Glomerular endothelial cell (primary cell): ENCODE measurements around the gene TBL1X. TPM values are rescaled to one million over a fixed set of nuclear protein-coding genes. Genes with fewer than 3 reads are reported as not detected.
A peak's percentile ranks its signal among the peaks of the same experiment; 100 is the strongest.

Experiments used
- DNase-seq: peaks from one replicate; pipeline ENCODE4 v3.0.0-alpha.2; 2011; ENCODE audit warnings: low read depth, low spot score; ENCODE audit errors: extremely low read depth
- total RNA-seq: library from RNA; depleted of rRNA; stranded (reverse); fragments of >200 nt; gene quantifications from 2 replicates; pipeline ENCODE4 v1.2.3, GENCODE V29; 2015

The TBL1X gene
- total RNA-seq, 1 donor from 2014 or later, result 15.1 TPM

DNA sequence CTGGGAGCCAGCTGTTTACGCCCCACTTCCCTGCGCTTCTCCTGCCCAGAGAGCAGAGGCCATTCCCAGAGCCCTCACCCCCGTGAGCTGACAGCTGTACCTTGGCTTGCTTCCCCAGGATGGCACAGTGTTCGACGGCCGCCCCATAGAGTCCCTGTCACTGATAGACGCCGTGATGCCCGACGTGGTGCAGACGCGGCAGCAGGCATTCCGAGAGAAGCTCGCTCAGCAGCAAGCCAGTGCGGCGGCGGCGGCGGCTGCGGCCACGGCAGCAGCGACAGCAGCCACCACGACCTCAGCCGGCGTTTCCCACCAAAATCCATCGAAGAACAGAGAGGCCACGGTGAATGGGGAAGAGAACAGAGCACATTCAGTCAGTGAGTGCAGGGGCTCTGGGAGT lies 223.0 kb downstream of the TBL1X start:
- no peak for DNase-seq

DNA sequence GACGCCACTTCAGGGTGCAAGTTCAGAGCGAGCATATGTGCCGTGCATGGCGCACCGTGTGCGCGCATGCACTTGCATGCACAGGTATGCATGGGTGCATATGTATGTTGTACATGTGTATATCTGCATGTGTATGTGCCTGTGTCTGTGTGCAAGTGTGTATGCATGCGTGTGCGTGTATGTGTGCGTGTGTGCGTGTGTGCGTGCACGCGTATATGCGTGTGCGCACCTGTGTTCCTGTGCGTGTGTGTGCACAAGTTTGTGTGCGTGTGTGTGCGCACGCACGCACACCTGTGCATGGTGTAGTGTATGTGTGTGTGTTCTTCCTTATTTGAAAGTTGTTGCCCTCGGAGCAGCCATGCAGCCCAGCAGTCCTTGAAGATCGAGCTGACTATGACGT lies 224.0 kb downstream of the TBL1X start:
- no peak for DNase-seq

DNA sequence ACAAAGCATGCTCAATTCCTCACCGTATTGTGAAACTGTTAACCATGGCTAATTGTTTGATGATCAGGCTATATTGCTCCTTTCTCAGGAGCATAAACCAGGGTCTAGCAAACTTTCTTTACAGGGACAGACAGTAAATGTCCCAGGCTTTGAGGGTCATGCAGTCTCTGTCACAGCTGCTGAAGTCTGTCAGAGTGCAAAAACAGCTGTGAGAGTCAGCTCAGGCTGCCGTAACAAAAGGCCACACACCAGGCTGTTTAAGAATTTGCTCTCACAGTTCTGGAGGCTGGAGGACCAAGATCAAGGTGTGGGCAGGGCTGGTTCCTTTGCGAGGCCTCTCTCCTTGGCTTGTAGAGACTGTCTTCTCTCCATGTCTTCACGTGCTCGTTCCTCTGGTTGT lies 225.2 kb downstream of the TBL1X start:
- DNase-seq, result no peak

DNA sequence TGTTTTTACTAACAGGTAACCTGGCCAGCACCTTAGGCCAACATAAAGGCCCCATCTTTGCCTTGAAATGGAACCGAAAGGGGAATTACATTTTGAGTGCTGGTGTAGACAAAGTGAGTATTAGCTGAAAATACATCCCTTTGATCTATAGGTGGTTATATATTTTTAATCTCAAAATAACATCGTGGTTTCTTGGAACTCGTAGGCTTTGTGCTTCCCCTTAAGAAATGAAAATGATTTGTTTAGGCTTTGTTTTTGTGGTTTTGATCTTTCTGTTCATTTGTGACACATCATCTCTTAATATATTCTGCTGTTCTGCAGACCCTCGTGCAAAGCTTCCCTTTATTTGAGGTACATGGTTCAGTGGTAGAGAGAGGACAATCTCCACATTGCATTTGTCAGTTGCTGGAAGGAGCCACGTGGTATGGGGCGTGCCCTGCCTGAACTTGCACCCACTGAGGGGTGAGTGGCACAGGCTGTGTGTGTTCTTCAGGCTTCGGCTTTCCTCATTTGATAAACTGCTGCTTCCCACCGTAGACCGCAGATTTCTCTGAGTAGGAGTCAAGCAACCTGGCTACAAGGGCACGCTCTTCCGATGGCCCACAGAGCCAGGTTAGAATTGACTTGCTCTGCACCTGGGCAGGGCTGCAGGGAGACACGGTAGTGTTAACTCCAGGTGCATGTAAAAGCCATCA lies 228.6 kb downstream of the TBL1X start:
- DNase-seq, result no peak

DNA sequence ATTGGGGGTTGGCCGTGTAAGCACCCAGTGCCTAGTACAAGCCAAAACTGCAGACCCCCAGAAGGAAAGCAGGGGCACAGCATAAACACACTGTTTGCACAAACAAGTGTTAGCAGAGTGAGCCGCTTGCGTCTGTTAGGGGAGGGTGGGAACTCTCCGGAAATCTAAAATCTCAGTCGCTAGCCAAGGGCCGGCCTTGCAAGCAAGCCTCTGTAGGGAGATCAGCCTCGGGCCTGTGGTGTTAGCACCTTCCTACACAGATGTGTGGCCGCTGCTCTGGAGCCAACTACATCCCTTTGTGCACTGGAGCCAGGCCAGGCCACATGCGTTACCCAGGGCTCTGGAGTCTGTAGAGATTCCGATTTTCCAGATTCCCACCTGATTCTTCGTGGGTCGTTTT lies 233.7 kb downstream of the TBL1X start:
- DNase-seq, result no peak

DNA sequence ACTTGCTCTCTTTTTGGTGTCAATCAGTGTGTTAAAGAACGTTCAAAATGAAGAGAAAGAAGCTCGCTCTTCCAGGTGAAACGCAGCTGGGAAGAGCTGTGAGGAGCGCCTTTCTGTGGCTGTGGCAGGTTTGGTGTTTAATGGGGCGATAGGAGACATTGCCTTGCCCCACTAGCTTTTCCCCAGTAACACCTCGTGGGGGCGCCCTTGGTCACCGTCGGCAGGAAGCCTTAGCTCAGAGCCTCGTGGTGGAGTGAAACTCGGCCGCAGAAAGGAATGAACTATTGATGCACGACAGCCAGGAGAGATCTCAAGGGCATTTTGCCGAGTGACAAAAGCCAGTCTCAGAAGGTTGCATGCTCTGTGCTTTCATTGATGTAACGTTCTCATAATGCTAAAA lies 235.7 kb downstream of the TBL1X start:
- no peak for DNase-seq

DNA sequence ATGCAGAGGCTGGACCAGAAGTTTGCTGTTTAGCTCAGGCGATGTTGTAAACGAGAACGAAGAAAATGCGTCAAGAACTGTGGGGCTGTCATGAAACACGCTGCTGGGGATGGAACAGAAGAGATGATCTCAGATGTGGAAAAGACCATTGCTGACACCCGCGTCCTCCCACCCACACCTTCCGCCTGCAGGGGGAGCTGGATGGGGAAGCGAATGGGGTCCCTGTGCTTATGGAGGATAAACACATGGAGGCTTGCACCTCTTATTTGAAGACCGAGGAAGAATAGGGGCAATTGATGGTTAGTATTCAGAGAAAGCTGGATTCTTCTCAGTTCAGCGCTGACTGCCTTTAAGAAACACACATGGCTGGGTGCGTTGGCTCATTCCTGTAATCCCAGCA lies 236.9 kb downstream of the TBL1X start:
- no peak for DNase-seq

DNA sequence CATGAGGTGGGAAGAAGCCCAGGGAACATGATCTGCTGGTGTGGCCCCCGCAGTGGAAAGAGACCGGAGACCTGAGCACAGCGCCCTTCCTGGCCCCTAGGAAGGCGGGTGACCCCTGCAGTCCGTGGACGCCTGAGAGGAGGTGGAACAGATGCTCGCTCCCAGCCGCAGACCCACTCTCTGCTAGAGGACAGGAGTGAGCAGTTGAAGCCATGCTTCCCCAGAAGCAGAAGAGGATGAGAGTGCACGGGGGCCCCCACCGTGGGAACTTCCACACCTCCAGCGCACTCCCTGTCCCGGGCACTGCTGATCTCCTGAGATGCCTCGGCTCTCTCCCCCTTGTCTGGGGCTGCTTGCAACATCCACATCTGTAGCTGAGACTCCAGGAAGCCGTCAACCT lies 238.5 kb downstream of the TBL1X start:
- DNase-seq, result no peak

DNA sequence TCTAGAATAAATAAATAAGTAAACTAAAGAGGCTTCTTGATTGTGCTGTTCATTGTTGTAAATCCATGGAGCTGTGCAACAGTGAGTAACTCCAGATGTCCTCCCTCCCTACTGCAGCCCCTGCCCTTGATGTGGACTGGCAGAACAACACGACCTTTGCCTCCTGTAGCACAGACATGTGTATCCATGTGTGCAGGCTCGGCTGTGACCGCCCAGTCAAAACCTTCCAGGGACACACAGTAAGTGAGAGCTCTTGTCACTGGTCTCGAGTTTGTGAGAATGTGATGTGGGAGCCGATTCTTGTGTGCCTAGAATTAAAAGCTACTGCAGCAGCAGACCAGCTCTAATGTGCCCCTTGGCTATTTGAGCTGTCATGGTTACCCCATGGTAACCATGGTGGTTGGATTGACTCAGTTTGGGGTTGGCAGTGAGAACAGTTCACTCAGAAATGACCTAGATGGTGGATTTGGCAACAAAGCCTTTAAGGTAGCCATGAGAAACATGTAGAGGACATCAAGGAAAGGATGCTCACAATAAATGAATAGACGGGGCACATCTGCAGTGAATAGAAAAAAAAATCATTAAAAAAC lies 240.1 kb downstream of the TBL1X start:
- DNase-seq, result no peak

DNA sequence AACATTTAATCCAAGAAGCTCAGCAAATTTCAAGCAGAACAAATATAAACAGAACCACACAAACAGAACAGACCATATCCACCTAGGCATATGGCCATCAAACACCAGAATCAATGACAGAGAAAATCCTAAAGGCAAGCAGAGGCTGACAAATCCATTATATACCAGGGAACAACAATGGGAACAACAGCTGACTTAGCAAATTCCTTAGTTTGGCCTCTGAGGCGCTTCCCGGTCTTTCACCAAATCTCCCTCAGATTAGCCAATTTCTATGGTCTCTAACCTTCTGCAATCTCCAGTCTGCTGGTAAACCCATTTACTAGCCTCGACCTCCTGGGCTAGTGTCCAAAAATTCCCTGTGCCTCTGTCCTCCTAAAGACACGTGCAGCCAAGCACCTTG lies 241.6 kb downstream of the TBL1X start:
- no peak for DNase-seq

DNA sequence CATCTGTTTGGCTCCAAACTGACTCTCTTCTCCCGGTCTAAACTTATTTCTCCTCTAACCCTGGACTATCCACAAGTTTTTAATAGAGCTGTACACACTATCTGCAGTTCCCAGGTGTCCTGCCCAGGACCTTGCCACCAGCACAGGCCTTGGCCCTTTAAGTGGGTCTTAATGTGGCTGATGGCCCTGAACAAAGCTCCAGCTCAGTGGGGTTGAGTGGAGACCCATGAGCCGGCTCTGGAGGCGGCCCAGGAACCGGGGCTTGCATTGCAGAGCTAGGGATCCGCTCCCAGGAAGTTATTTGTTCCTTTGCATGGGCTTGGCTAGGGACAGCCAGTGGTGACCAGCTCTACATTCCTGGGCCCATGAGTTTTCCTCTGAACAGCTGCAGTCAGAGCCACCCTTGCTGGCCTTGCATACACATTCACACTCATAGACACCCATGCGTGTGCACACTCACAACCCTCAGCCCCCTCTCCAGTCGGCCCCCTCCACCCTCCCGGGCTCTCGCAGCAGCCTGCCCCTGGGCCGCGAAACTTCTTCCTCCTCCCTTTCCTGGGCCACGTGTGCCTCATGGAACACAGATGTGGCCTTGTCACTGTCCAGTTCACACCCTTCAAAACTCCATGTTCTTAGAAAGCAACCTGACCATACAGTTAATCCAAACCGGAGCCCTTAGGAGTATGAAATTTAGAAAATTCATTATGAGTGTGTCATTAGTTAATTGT lies 242.6 kb downstream of the TBL1X start:
- no peak for DNase-seq

DNA sequence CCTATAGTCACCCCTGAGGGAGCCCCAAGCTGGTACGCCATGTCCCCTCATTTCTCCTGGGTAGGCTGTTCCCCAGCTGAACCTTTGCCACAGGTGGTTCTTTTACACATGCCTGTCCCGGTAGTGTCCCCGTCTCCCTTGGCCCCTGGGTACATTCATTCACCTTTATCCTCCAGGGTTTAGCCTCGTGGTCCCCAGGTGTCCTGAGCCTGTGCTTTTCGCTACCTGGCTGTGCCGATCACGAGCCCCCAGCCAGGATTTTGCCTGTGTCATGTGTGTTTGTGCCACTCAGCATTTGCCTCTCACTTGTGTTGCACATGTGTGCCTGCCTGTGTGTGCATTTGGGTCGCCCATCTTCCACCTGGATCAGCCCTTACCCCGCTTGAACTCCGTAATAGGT lies 243.2 kb downstream of the TBL1X start:
- no peak for DNase-seq

DNA sequence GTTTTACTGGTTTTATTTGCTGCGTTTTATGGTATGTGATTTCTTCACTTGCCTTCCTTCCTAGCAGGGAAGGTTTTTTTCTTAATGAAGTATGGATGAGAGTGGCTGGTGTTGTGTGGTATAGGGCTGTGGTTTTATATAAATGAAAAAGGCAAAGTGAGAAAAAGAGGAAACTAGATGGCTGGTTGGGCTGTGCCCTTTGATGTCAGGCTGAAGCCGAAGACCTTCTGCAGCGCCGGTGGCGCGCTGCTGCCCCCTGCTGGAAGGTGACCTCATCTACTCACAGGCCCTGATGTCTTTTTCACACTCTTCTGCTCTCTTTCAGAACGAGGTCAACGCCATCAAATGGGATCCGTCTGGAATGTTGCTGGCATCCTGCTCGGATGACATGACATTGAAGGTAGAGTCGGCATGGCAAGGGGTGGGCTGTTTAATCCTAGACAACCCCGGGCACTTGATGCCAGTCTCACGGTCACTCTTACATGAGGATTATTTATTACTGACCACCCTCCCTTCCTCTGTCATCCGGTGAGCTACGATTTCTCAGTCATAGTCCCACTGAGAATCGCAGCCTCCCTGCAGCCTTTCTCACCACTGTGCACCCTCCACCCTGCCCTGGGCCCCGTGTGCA lies 244.2 kb downstream of the TBL1X start:
- peak; percentile 37 for DNase-seq

DNA sequence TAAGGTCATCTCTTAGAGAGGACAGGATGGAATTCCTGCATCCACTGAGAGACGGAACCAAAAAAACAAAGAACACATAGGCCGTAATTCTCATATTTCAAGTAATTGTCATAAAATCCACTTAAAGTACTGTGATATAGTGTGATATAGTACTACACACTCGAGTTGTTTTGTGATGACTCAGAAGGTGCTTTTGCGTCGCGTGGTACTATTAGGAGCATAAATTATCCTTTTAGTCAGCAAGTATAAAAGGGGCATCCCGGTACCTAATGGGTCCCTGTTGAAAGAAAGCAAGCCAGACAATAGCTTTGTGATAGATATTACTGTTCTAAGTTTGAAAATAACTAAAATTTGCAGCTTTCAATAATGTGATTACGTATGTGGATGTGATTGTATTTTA lies 245.5 kb downstream of the TBL1X start:
- DNase-seq, result no peak

DNA sequence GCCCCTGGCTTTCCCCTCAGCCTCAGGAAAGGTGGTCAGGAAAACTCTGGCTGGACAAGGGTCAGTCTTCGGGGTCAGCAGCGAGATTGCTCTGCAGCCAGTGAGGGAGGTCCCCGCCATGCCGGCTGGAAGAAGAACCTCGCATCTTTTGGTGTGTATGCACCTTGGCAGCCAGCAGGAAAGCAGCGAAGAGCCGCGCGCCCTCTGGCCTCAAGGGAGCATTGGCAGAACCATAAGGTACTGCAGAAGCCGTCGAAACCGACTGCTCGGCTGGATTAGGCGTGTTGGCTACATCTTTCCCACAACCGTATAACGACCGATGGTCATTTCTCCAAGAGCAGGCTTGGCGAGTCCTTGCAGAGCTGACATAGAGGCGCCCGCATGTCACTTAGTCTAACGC lies 252.5 kb downstream of the TBL1X start:
- DNase-seq, result no peak

DNA sequence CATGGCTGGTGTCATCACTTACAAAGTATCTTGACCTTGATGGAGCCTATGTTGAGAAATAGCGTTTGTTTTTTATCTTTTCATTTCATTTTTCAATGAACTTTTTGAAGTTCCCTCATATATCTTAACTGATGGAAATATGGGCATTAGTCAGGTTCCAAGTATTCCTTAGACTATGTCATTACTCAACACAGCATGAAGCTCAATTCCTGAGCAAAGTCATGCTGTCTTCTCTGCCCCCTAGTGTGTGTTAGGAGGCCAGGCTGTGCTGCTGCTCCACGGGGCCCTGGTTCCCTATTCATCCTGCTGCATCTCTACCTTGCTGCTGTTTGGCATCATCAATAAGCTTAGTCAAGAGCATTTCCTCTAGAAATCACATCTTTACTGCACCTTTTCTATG lies 259.9 kb downstream of the TBL1X start:
- DNase-seq, result no peak

DNA sequence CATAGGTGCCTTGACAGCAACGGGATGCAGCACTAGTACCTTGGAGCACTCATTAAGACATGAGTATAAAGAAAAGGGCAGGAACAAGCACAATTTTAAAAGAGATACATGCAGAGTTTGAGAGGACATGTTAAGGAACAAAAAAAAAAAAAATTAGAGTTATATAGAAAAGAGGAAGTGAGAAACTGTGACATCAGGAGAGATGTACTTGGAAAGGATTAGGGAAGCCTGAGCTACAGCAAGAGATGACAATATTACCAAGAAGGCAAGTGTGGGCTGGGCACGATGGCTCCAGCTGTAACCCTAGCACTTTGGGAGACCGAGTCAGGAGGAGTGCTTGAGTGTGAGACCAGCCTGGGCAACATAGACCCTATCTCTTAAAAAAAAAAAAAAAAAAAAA lies 263.4 kb downstream of the TBL1X start:
- no peak for DNase-seq

DNA sequence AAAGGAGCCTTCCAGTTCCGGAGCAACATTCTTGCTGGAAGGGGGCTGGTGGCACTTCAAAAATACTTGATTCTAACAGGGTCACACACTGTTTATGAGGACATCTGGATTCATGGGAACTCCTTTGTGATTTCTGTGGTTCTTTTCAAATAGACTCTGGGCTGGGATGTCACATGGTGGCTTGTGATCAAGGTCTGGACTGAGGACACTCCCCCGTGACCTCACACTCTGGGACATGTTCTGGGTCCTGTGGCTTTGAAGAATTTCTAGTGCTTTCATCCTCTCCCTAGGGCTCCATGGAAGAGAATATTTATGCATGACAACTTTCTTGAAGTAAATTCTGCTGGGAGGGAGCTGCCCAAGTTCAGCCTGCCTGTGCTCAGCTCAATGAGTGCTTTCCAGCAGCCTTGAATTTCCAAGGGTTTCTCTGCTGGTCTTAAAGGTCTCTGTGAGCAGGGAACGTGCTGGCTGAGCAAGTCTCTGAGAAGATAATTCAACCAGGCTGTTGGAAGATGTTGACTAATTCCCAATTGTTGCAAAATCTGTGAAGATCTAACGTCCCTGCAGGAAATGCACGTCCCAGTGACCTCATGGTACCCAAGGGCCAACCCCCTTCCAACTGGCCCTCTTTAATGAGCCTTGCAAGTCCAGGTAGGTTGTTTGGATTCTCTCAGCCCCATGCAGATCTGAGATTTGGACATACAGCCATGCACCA lies 264.5 kb downstream of the TBL1X start:
- no peak for DNase-seq

DNA sequence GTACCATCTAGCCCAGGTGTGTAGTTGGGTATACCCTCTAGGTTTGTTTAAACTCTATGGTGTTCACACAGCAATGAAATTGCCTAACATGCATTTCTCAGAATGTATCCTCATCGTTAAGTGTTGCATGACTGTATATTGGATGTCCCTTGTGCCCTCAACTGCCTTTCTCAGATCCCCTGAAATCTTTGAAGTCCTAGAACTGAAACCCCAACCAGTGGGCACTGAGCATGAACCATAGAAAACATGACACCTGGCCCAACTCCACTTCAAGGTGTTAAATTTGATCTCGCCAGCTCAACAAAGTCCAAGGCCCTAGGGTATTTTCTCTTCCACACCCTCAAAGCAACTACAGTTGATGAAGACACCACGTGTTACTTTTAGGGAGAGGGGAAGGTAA lies 265.2 kb downstream of the TBL1X start:
- no peak for DNase-seq

DNA sequence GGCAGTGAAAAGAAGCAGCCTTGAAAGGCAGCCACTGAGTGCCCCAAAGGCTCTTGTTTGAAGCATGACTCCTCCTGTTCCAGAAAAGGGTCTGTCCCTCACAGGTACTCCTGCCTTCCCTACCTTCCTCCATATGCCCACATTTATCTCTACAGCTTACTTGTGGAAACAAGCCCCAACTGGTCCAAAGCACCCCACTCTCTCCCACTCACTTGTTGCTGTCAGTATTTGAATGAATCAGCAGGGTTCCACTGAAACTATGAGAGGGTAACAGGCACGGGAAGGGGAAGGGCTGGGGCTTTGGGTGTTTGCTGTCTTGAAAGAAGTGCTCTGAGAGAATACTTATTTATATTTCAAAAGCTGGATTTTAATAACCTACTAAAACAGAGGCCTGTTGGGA lies 265.9 kb downstream of the TBL1X start:
- DNase-seq, result no peak

DNA sequence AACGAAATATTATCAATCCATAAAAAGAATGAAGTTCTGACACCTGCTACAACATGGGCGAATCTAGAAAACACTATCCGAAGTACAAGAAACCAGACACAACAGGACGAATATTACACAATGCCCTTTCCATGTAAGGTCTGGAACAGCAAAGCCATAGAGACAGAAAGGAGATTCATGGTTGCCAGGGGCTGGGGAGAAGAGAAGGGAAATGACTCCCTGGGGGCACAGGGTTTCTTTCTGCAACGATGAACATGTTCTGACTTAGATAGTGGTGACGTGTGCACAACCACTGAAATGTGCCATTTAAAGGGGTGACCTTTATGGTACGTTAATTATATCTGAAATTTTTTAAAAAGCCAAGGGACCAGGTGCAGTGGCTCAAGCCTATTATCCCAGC lies 272.5 kb downstream of the TBL1X start:
- DNase-seq, result no peak
